ENCODE data around the gene CMTM4. TPM values are rescaled to one million over a fixed set of nuclear protein-coding genes. Genes with fewer than 3 reads are reported as not detected.
"Not testable (repeated sequence)": the region's sequence is repeated elsewhere in the genome, so short reads cannot be mapped to it uniquely, and the experiment has no call there.

The CMTM4 gene
- total and polyA plus RNA-seq, 12 donors, result 4.5 to 14.6 (median 11.7) TPM

GRCh38 chr16:66629856-66630255 is 66.7 kb downstream of the CMTM4 start:
- Histone ChIP-seq H3K4me1 (no peaks in the 10 kb centered on the region), H3K27ac (no peak overlapping the region), H3K27me3 (no peaks in the 10 kb centered on the region), H3K36me3 (peaks cover 0 to 9% (median 0%) of the 10 kb centered on the region in 9 donors), H3K9me3 (no peaks in the 10 kb centered on the region), H3K4me3 (no peak overlapping the region)
- intact Hi-C loops (cut with DNase I), result no loop called here
- DNase-seq, result no peak
- no peak for ATAC-seq
- no peak for TF ChIP-seq CTCF (IDR thresholded peaks at IDR 0.05)
- WGBS, 2 donors, result 92 to 94% methylated on average over 5 of the region's 5 CpGs

- H3K4me1 ChIP-seq; intact Hi-C loops (cut with DNase I); H3K27me3 ChIP-seq; H3K9me3 ChIP-seq; H3K36me3 ChIP-seq; H3K4me3 ChIP-seq; DNase-seq; ATAC-seq; H3K27ac ChIP-seq: not testable (repeated sequence)
- WGBS, 2 donors, result 89% methylated on average over 17 of the region's 17 CpGs
Observed at GRCh38 chr16:66627611-66628378, 68.7 kb downstream of the CMTM4 start.

GRCh38 chr16:66623755-66624154 is 72.8 kb downstream of the CMTM4 start:
- H3K4me3 ChIP-seq, result no peak overlapping the region
- no peak for ATAC-seq
- peaks cover 0 to 25% (median 0%) of the 10 kb centered on the region in 9 donors for H3K36me3 ChIP-seq
- peaks cover 0 to 19% (median 9%) of the 10 kb centered on the region in 9 donors for H3K4me1 ChIP-seq
- WGBS, 2 donors, result 88 to 92% methylated on average over 3 of the region's 3 CpGs
- DNase-seq, result no peak
- H3K9me3 ChIP-seq, result no peaks in the 10 kb centered on the region
- no peak for TF ChIP-seq CTCF (IDR thresholded peaks at IDR 0.05)
- H3K27me3 ChIP-seq, result no peaks in the 10 kb centered on the region
- intact Hi-C loops (cut with DNase I), result no loop called here
- no peak overlapping the region for H3K27ac ChIP-seq

GRCh38 chr16:66622863-66623262 is 73.7 kb downstream of the CMTM4 start:
- DNase-seq (no peak), ATAC-seq (no peak)
- TF ChIP-seq CTCF (IDR thresholded peaks at IDR 0.05), result no peak
- H3K27ac ChIP-seq, result no peak overlapping the region
- H3K9me3 ChIP-seq, result no peaks in the 10 kb centered on the region
- H3K4me1 ChIP-seq, result peaks cover 0 to 26% (median 18%) of the 10 kb centered on the region in 9 donors
- H3K27me3 ChIP-seq, result no peaks in the 10 kb centered on the region
- no peak overlapping the region for H3K4me3 ChIP-seq
- intact Hi-C loops (cut with DNase I), result no loop called here
- H3K36me3 ChIP-seq, result peaks cover 0 to 25% (median 0%) of the 10 kb centered on the region in 9 donors
- WGBS, 2 donors, result 63 to 68% methylated on average over 3 of the region's 3 CpGs

GRCh38 chr16:66621973-66622372 is 74.6 kb downstream of the CMTM4 start:
- DNase-seq (no peak), ATAC-seq (no peak)
- no peaks in the 10 kb centered on the region for H3K9me3 ChIP-seq
- peaks cover 0 to 27% (median 18%) of the 10 kb centered on the region in 9 donors for H3K4me1 ChIP-seq
- WGBS, 2 donors, result 97 to 98% methylated on average over 14 of the region's 14 CpGs
- TF ChIP-seq CTCF (IDR thresholded peaks at IDR 0.05), result no peak
- H3K4me3 ChIP-seq, result no peak overlapping the region
- H3K36me3 ChIP-seq, result peaks cover 0 to 25% (median 0%) of the 10 kb centered on the region in 9 donors
- H3K27me3 ChIP-seq, result no peaks in the 10 kb centered on the region
- no peak overlapping the region for H3K27ac ChIP-seq
- intact Hi-C loops (cut with DNase I), result no loop called here

Measured in heart right ventricle (tissue), 16 donors.